ENCODE results near the gene SMAD7.

The SMAD7 gene

GRCh38 chr18:48914581-48915251 lies 36.0 kb downstream of the SMAD7 start:
- H3K4me3 ChIP-seq (ENCODE audit: insufficient read depth in 1 of 2, low read depth in 1 of 2, low read length in 2 of 2): no peak overlapping the region
- no peak overlapping the region for H3K14ac ChIP-seq (ENCODE audit: low read length in 2 of 2)
- WGBS: 53% methylated on average over 11 of the region's 12 CpGs
- H3K9me3 ChIP-seq (ENCODE audit: control insufficient read depth, low read length): no peaks in the 10 kb centered on the region
- H2BK15ac ChIP-seq (ENCODE audit: low read depth, poor library complexity, severe bottlenecking): peak overlapping the region; percentile 44
- peak overlapping the region; percentile 60 to 93 for H2BK12ac ChIP-seq (ENCODE audit: low read length in 2 of 2)
- H4K8ac ChIP-seq (ENCODE audit: low read length): peak overlapping the region; percentile 52
- H3K27ac ChIP-seq (ENCODE audit: low read length, poor library complexity, severe bottlenecking): no peak overlapping the region
- peaks cover 12 to 15% of the 10 kb centered on the region in 2 experiments for H3K36me3 ChIP-seq (ENCODE audit: control insufficient read depth in 1 of 2, insufficient read depth in 2 of 2, low read depth in 1 of 2, low read length in 2 of 2)
- H2AK5ac ChIP-seq (ENCODE audit: low read length, severe bottlenecking): peak overlapping the region; percentile 76
- no peak for DNase-seq
- no peak overlapping the region for H3K9ac ChIP-seq (ENCODE audit: low read length)
- H3K4me1 ChIP-seq (ENCODE audit: control insufficient read depth, insufficient read depth, low read depth, low read length): peaks cover 19% of the 10 kb centered on the region
- H3K27me3 ChIP-seq (ENCODE audit: control insufficient read depth in 1 of 2, insufficient read depth in 1 of 2, low read length in 2 of 2): no peaks in the 10 kb centered on the region
- H3K23ac ChIP-seq (ENCODE audit: low read length in 2 of 2): no peak overlapping the region
- H4K91ac ChIP-seq (ENCODE audit: low read length): peak overlapping the region; percentile 48
- peak overlapping the region; percentile 3 to 89 for H3K18ac ChIP-seq (ENCODE audit: low read depth in 1 of 2, low read length in 2 of 2)
- no peak overlapping the region for H2BK5ac ChIP-seq (ENCODE audit: low read depth, low read length, poor library complexity, severe bottlenecking)
- H3K4ac ChIP-seq (ENCODE audit: low read depth in 1 of 2, low read length in 2 of 2): peak overlapping the region; percentile 41 to 60
- H2BK120ac ChIP-seq (ENCODE audit: low read depth, low read length): peak overlapping the region; percentile 68
- H3K79me1 ChIP-seq (replicated peaks; ENCODE audit: low read length, poor library complexity, severe bottlenecking): peaks cover 13% of the 10 kb centered on the region
- H3K4me2 ChIP-seq (ENCODE audit: low read length, poor library complexity, severe bottlenecking): no peak overlapping the region
- peak overlapping the region; percentile 7 for H2AFZ ChIP-seq (ENCODE audit: low read depth, low read length)

DNA sequence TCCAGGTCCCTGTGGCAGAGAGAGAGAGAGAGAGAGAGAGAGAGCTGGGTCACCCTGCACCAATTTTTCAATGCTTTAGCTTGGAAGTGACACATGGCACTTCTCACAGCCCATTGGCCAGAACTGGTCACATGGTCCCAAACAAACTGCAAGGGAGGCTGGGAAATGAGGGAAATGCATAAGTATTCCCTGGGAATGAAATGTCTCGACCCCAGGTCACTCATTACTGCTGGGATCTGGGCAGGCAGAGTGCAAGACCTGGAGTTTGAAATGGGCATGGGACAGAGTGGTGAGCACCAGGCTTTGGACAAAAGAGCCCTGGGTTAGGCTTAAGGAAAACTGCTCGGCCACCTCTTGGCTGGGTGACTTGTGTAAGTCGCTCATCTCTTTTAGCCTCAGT lies 37.0 kb downstream of the SMAD7 start:
- H2BK120ac ChIP-seq (ENCODE audit: low read depth, low read length): no peak overlapping the region
- 94% methylated on average over 3 of the region's 3 CpGs for WGBS

DNA sequence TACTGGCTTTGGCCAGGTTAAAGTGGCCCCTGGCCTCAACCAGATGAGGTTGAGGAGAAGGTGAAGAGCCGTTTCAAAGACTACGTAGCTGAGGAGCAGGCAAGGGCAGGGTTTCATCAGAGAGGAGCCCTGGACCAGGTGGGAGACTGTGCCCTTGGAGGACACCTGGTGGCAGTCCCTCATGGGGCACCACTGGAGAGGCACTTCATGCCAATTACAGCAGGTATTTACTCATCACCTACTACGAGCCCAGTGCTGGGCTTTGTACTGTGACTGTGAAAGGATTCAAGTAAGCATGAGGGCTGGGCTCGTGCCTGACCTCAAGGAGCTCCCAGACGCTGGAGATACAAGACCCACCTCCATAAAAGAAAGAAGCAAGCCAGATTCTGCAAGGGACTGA lies 37.6 kb downstream of the SMAD7 start:
- WGBS: 95% methylated on average over 5 of the region's 5 CpGs
- H3K18ac ChIP-seq (ENCODE audit: low read depth in 1 of 2, low read length in 2 of 2): no peak overlapping the region
- H2AFZ ChIP-seq (ENCODE audit: low read depth, low read length): no peak overlapping the region
- no peak overlapping the region for H3K9ac ChIP-seq (ENCODE audit: low read length)
- no peak overlapping the region for H2BK120ac ChIP-seq (ENCODE audit: low read depth, low read length)
- H3K27ac ChIP-seq (ENCODE audit: low read length, poor library complexity, severe bottlenecking): no peak overlapping the region
- H3K4me2 ChIP-seq (ENCODE audit: low read length, poor library complexity, severe bottlenecking): no peak overlapping the region
- H3K4me1 ChIP-seq (ENCODE audit: control insufficient read depth, insufficient read depth, low read depth, low read length): peaks cover 16% of the 10 kb centered on the region
- H3K79me1 ChIP-seq (replicated peaks; ENCODE audit: low read length, poor library complexity, severe bottlenecking): peaks cover 8% of the 10 kb centered on the region
- no peak overlapping the region for H4K8ac ChIP-seq (ENCODE audit: low read length)
- no peak for DNase-seq
- H3K14ac ChIP-seq (ENCODE audit: low read length in 2 of 2): no peak overlapping the region
- H3K4ac ChIP-seq (ENCODE audit: low read depth in 1 of 2, low read length in 2 of 2): no peak overlapping the region
- H3K27me3 ChIP-seq (ENCODE audit: control insufficient read depth in 1 of 2, insufficient read depth in 1 of 2, low read length in 2 of 2): no peaks in the 10 kb centered on the region
- H3K23ac ChIP-seq (ENCODE audit: low read length in 2 of 2): no peak overlapping the region
- H2AK5ac ChIP-seq (ENCODE audit: low read length, severe bottlenecking): no peak overlapping the region
- H3K9me3 ChIP-seq (ENCODE audit: control insufficient read depth, low read length): no peaks in the 10 kb centered on the region
- peak overlapping the region in 1 of 2 experiments; percentile 54 for H2BK12ac ChIP-seq (ENCODE audit: low read length in 2 of 2)
- H2BK5ac ChIP-seq (ENCODE audit: low read depth, low read length, poor library complexity, severe bottlenecking): no peak overlapping the region
- H3K36me3 ChIP-seq (ENCODE audit: control insufficient read depth in 1 of 2, insufficient read depth in 2 of 2, low read depth in 1 of 2, low read length in 2 of 2): peaks cover 0 to 10% of the 10 kb centered on the region in 2 experiments
- no peak overlapping the region for H3K4me3 ChIP-seq (ENCODE audit: insufficient read depth in 1 of 2, low read depth in 1 of 2, low read length in 2 of 2)
- H2BK15ac ChIP-seq (ENCODE audit: low read depth, poor library complexity, severe bottlenecking): no peak overlapping the region
- no peak overlapping the region for H4K91ac ChIP-seq (ENCODE audit: low read length)

More for the DNA sequence above, 37.0 kb downstream of the SMAD7 start:
- H3K4me1 ChIP-seq (ENCODE audit: control insufficient read depth, insufficient read depth, low read depth, low read length): peaks cover 16% of the 10 kb centered on the region
- H3K4me2 ChIP-seq (ENCODE audit: low read length, poor library complexity, severe bottlenecking): no peak overlapping the region
- no peak overlapping the region for H2BK15ac ChIP-seq (ENCODE audit: low read depth, poor library complexity, severe bottlenecking)
- no peak overlapping the region for H3K4ac ChIP-seq (ENCODE audit: low read depth in 1 of 2, low read length in 2 of 2)
- H3K9ac ChIP-seq (ENCODE audit: low read length): no peak overlapping the region
- no peak overlapping the region for H3K18ac ChIP-seq (ENCODE audit: low read depth in 1 of 2, low read length in 2 of 2)
- peak overlapping the region in 1 of 2 experiments; percentile 6 for H2BK12ac ChIP-seq (ENCODE audit: low read length in 2 of 2)
- H3K27ac ChIP-seq (ENCODE audit: low read length, poor library complexity, severe bottlenecking): no peak overlapping the region
- no peak overlapping the region for H4K8ac ChIP-seq (ENCODE audit: low read length)
- H3K14ac ChIP-seq (ENCODE audit: low read length in 2 of 2): no peak overlapping the region
- H2AK5ac ChIP-seq (ENCODE audit: low read length, severe bottlenecking): peak overlapping the region; percentile 77
- H3K27me3 ChIP-seq (ENCODE audit: control insufficient read depth in 1 of 2, insufficient read depth in 1 of 2, low read length in 2 of 2): no peaks in the 10 kb centered on the region
- DNase-seq: no peak
- H2BK5ac ChIP-seq (ENCODE audit: low read depth, low read length, poor library complexity, severe bottlenecking): no peak overlapping the region
- H3K4me3 ChIP-seq (ENCODE audit: insufficient read depth in 1 of 2, low read depth in 1 of 2, low read length in 2 of 2): no peak overlapping the region
- H3K79me1 ChIP-seq (replicated peaks; ENCODE audit: low read length, poor library complexity, severe bottlenecking): peaks cover 8% of the 10 kb centered on the region
- no peaks in the 10 kb centered on the region for H3K9me3 ChIP-seq (ENCODE audit: control insufficient read depth, low read length)
- H3K23ac ChIP-seq (ENCODE audit: low read length in 2 of 2): no peak overlapping the region
- no peak overlapping the region for H4K91ac ChIP-seq (ENCODE audit: low read length)
- peaks cover 3 to 10% of the 10 kb centered on the region in 2 experiments for H3K36me3 ChIP-seq (ENCODE audit: control insufficient read depth in 1 of 2, insufficient read depth in 2 of 2, low read depth in 1 of 2, low read length in 2 of 2)
- peak overlapping the region; percentile 18 for H2AFZ ChIP-seq (ENCODE audit: low read depth, low read length)

GRCh38 chr18:48910972-48911545 lies 39.7 kb downstream of the SMAD7 start:
- Histone ChIP-seq H3K36me3 (ENCODE audit: control insufficient read depth in 1 of 2, insufficient read depth in 2 of 2, low read depth in 1 of 2, low read length in 2 of 2) (peaks cover 0 to 6% of the 10 kb centered on the region in 2 experiments), H3K9me3 (ENCODE audit: control insufficient read depth, low read length) (no peaks in the 10 kb centered on the region), H3K4ac (ENCODE audit: low read depth in 1 of 2, low read length in 2 of 2) (no peak overlapping the region), H4K8ac (ENCODE audit: low read length) (peak overlapping the region; percentile 77), H3K4me2 (ENCODE audit: low read length, poor library complexity, severe bottlenecking) (no peak overlapping the region), H3K4me3 (ENCODE audit: insufficient read depth in 1 of 2, low read depth in 1 of 2, low read length in 2 of 2) (no peak overlapping the region), H3K4me1 (ENCODE audit: control insufficient read depth, insufficient read depth, low read depth, low read length) (peaks cover 12% of the 10 kb centered on the region), H3K14ac (ENCODE audit: low read length in 2 of 2) (no peak overlapping the region), H4K91ac (ENCODE audit: low read length) (peak overlapping the region; percentile 67), H3K27ac (ENCODE audit: low read length, poor library complexity, severe bottlenecking) (no peak overlapping the region), H3K9ac (ENCODE audit: low read length) (no peak overlapping the region), H2BK12ac (ENCODE audit: low read length in 2 of 2) (peak overlapping the region in 1 of 2 experiments; percentile 43), H3K18ac (ENCODE audit: low read depth in 1 of 2, low read length in 2 of 2) (peak overlapping the region in 1 of 2 experiments; percentile 55), H3K23ac (ENCODE audit: low read length in 2 of 2) (no peak overlapping the region), H2AK5ac (ENCODE audit: low read length, severe bottlenecking) (peak overlapping the region; percentile 73), H2BK120ac (ENCODE audit: low read depth, low read length) (no peak overlapping the region), H3K79me1 (replicated peaks; ENCODE audit: low read length, poor library complexity, severe bottlenecking) (peaks cover 2% of the 10 kb centered on the region), H2AFZ (ENCODE audit: low read depth, low read length) (no peak overlapping the region), H2BK15ac (ENCODE audit: low read depth, poor library complexity, severe bottlenecking) (no peak overlapping the region), H2BK5ac (ENCODE audit: low read depth, low read length, poor library complexity, severe bottlenecking) (no peak overlapping the region), H3K27me3 (ENCODE audit: control insufficient read depth in 1 of 2, insufficient read depth in 1 of 2, low read length in 2 of 2) (no peaks in the 10 kb centered on the region)
- 85% methylated on average over 17 of the region's 17 CpGs for WGBS
- DNase-seq: no peak
